ENCODE measurements around the gene KIF26B.

KIF26B gene

DNA sequence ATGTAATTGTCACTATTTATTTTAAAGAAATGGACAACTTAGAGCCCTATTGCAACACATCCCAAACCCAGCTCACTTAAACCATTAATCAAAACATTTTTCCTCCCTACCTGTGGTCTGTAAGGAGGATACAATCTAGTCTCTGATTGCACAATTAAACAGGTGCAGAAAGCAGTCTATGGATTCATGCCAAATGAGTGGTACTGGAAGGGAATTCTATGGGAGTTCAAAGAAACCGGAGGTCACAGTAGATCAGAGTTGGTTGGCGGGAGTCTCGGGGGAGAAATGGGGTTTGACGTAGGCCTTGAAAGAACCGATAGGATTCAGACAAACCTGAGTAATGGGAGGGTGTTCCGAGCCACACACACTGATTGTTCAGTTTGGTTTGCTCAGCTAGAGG is 314.9 kb downstream of the KIF26B start:
- Histone ChIP-seq H3K9me3 (ENCODE audit: insufficient read depth, low read depth, low read length) (no peaks in the 10 kb centered on the region), H2AFZ (ENCODE audit: low read length) (no peak overlapping the region), H3F3A (ENCODE audit: low read depth) (no peaks in the 10 kb centered on the region), H3K4me1 (ENCODE audit: insufficient read depth, low read length, poor library complexity, severe bottlenecking) (no peaks in the 10 kb centered on the region), H3K4me3 (ENCODE audit: low read length, poor library complexity, severe bottlenecking) (no peak overlapping the region), H3K27me3 (ENCODE audit: insufficient read depth, low read length, poor library complexity, severe bottlenecking) (no peaks in the 10 kb centered on the region), H3K9me2 (replicated peaks; ENCODE audit: low read depth, low read length) (no peaks in the 10 kb centered on the region), H3K36me3 (ENCODE audit: insufficient read depth, low read length) (no peaks in the 10 kb centered on the region), H3K9ac (ENCODE audit: low read depth, low read length, poor library complexity, severe bottlenecking) (no peak overlapping the region), H3K79me2 (ENCODE audit: insufficient read depth, low read length) (no peaks in the 10 kb centered on the region), H4K20me1 (ENCODE audit: insufficient read depth, low read length, poor library complexity, severe bottlenecking) (no peaks in the 10 kb centered on the region), H3K4me2 (ENCODE audit: low read depth, low read length, poor library complexity, severe bottlenecking) (no peak overlapping the region)
- TF ChIP-seq EZH2phosphoT487 (IDR thresholded peaks at IDR 0.05; ENCODE audit: borderline replicate concordance) = no peak
- TF ChIP-seq, protein P1, sequence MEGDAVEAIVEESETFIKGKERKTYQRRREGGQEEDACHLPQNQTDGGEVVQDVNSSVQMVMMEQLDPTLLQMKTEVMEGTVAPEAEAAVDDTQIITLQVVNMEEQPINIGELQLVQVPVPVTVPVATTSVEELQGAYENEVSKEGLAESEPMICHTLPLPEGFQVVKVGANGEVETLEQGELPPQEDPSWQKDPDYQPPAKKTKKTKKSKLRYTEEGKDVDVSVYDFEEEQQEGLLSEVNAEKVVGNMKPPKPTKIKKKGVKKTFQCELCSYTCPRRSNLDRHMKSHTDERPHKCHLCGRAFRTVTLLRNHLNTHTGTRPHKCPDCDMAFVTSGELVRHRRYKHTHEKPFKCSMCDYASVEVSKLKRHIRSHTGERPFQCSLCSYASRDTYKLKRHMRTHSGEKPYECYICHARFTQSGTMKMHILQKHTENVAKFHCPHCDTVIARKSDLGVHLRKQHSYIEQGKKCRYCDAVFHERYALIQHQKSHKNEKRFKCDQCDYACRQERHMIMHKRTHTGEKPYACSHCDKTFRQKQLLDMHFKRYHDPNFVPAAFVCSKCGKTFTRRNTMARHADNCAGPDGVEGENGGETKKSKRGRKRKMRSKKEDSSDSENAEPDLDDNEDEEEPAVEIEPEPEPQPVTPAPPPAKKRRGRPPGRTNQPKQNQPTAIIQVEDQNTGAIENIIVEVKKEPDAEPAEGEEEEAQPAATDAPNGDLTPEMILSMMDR (conservative IDR thresholded peaks at IDR 0.05; ENCODE audit: low read length) = no peak

DNA sequence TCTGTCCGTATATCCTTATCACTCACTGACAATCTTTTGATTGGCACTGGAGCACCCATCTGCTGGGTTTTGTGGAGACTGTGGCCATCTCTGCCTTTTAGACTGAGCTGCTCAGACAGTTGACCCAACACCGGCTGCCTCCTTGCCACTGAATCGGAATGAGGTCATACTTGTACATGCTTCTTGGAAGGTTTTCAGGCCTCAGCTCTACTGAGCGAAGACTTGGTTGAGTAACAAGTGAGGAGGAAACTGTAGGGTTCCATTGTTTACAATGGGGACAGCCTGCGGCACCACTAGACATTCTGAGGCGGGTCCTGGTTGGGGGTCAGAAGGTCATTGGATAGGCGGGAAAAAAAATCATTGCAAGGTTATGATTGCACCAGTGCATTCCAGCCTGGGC is 320.3 kb downstream of the KIF26B start:
- Histone ChIP-seq H3K4me1 (ENCODE audit: insufficient read depth, low read length, poor library complexity, severe bottlenecking) (no peaks in the 10 kb centered on the region), H2AFZ (ENCODE audit: low read length) (no peak overlapping the region), H3K27me3 (ENCODE audit: insufficient read depth, low read length, poor library complexity, severe bottlenecking) (no peaks in the 10 kb centered on the region), H3K4me3 (ENCODE audit: low read length, poor library complexity, severe bottlenecking) (no peak overlapping the region), H3K36me3 (ENCODE audit: insufficient read depth, low read length) (no peaks in the 10 kb centered on the region), H3K79me2 (ENCODE audit: insufficient read depth, low read length) (no peaks in the 10 kb centered on the region), H3K9me2 (replicated peaks; ENCODE audit: low read depth, low read length) (no peaks in the 10 kb centered on the region), H3K4me2 (ENCODE audit: low read depth, low read length, poor library complexity, severe bottlenecking) (no peak overlapping the region), H4K20me1 (ENCODE audit: insufficient read depth, low read length, poor library complexity, severe bottlenecking) (no peaks in the 10 kb centered on the region), H3F3A (ENCODE audit: low read depth) (no peaks in the 10 kb centered on the region), H3K9me3 (ENCODE audit: insufficient read depth, low read depth, low read length) (no peaks in the 10 kb centered on the region), H3K9ac (ENCODE audit: low read depth, low read length, poor library complexity, severe bottlenecking) (no peak overlapping the region)
- no peak for TF ChIP-seq EZH2phosphoT487 (IDR thresholded peaks at IDR 0.05; ENCODE audit: borderline replicate concordance)
- TF ChIP-seq, protein P1 (conservative IDR thresholded peaks at IDR 0.05; ENCODE audit: low read length) = no peak

DNA sequence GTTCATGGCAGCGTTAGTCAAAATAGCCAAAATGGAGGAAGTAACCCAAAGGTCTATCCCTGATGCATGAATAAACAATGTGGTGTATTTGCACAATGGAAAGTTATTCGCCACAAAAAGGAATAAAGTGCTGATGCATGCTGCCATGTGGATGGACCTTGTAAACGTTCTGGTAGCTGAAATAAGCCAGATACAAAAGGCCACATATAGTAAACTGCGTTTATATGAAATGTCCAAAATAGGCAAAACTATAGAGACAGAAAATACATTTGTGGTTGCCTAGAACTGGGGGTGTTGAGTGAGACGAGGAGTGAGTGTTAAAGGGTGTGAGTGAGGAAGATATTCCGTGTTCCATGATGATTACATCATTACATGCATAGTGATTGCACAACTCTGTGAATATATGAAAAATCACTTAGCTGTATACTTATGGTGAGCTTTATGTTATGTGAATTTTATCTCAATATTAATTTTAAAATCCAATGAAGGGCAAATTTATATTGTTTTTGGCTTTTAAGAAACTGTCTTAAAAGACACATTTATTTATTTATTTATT is 321.3 kb downstream of the KIF26B start:
- no peaks in the 10 kb centered on the region for H3K36me3 ChIP-seq (ENCODE audit: insufficient read depth, low read length)
- no peaks in the 10 kb centered on the region for H3K79me2 ChIP-seq (ENCODE audit: insufficient read depth, low read length)
- H3K9me2 ChIP-seq (replicated peaks; ENCODE audit: low read depth, low read length) = no peaks in the 10 kb centered on the region
- no peak overlapping the region for H3K4me2 ChIP-seq (ENCODE audit: low read depth, low read length, poor library complexity, severe bottlenecking)
- no peaks in the 10 kb centered on the region for H3F3A ChIP-seq (ENCODE audit: low read depth)
- no peaks in the 10 kb centered on the region for H3K27me3 ChIP-seq (ENCODE audit: insufficient read depth, low read length, poor library complexity, severe bottlenecking)
- H3K4me1 ChIP-seq (ENCODE audit: insufficient read depth, low read length, poor library complexity, severe bottlenecking) = no peaks in the 10 kb centered on the region
- H3K9ac ChIP-seq (ENCODE audit: low read depth, low read length, poor library complexity, severe bottlenecking) = no peak overlapping the region
- H3K9me3 ChIP-seq (ENCODE audit: insufficient read depth, low read depth, low read length) = no peaks in the 10 kb centered on the region
- H2AFZ ChIP-seq (ENCODE audit: low read length) = no peak overlapping the region
- H4K20me1 ChIP-seq (ENCODE audit: insufficient read depth, low read length, poor library complexity, severe bottlenecking) = no peaks in the 10 kb centered on the region
- no peak overlapping the region for H3K4me3 ChIP-seq (ENCODE audit: low read length, poor library complexity, severe bottlenecking)
- TF ChIP-seq, protein P1 (conservative IDR thresholded peaks at IDR 0.05; ENCODE audit: low read length) = no peak
- no peak for TF ChIP-seq EZH2phosphoT487 (IDR thresholded peaks at IDR 0.05; ENCODE audit: borderline replicate concordance)

All from Loucy (cell line).